ENCODE measurements around the gene TCF4.

Gene TCF4

GRCh38 chr18:55407774-55408535, 180.0 kb downstream of the TCF4 start:
- TF ChIP-seq REST (IDR thresholded peaks at IDR 0.05; ENCODE audit: insufficient replicate concordance, low read depth) (no peak), SPI1 (IDR thresholded peaks at IDR 0.05; ENCODE audit: borderline replicate concordance, low read depth) (no peak), POLR2AphosphoS5 (IDR thresholded peaks at IDR 0.05; ENCODE audit: low read depth) (no peak), CTCF (IDR thresholded peaks at IDR 0.05; ENCODE audit: insufficient read depth, low read length) (no peak), GABPA (IDR thresholded peaks at IDR 0.05; ENCODE audit: low read depth) (no peak)
- DNase-seq (ENCODE audit: low read depth in 1 of 2, low spot score in 1 of 2) = no peak
- Histone ChIP-seq H3K4me3 (replicated peaks; ENCODE audit: insufficient read depth, low read length) (no peak overlapping the region), H3K27me3 (ENCODE audit: insufficient read depth, poor library complexity, severe bottlenecking) (peaks cover 3% of the 10 kb centered on the region), H3K27ac (replicated peaks) (no peak overlapping the region)

GRCh38 chr18:55407191-55407590, 180.8 kb downstream of the TCF4 start:
- no peak for DNase-seq (ENCODE audit: low read depth in 1 of 2, low spot score in 1 of 2)

More at GRCh38 chr18:55407191-55407590, 180.8 kb downstream of the TCF4 start:
- peaks cover 3% of the 10 kb centered on the region for H3K27me3 ChIP-seq (ENCODE audit: insufficient read depth, poor library complexity, severe bottlenecking)
- no peak overlapping the region for H3K4me3 ChIP-seq (replicated peaks; ENCODE audit: insufficient read depth, low read length)
- no peak for TF ChIP-seq POLR2AphosphoS5 (IDR thresholded peaks at IDR 0.05; ENCODE audit: low read depth)
- no peak for TF ChIP-seq CTCF (IDR thresholded peaks at IDR 0.05; ENCODE audit: insufficient read depth, low read length)
- no peak for TF ChIP-seq GABPA (IDR thresholded peaks at IDR 0.05; ENCODE audit: low read depth)
- TF ChIP-seq REST (IDR thresholded peaks at IDR 0.05; ENCODE audit: insufficient replicate concordance, low read depth) = no peak
- TF ChIP-seq SPI1 (IDR thresholded peaks at IDR 0.05; ENCODE audit: borderline replicate concordance, low read depth) = no peak
- H3K27ac ChIP-seq (replicated peaks) = no peak overlapping the region

All from HL-60 (cell line).